ENCODE data around the gene RAB7B.
A peak's percentile ranks its signal among the peaks of the same experiment; 100 is the strongest.

Gene RAB7B

GRCh38 chr1:205939690-205940330 is 63.4 kb downstream of the RAB7B start:
- no peak for TF ChIP-seq CTCF (conservative IDR thresholded peaks at IDR 0.05; ENCODE audit: control insufficient read depth, insufficient read depth, low read depth, low read length)
- H3K4me3 ChIP-seq (ENCODE audit: control insufficient read depth, low read depth, low read length): no peak overlapping the region
- DNase-seq (ENCODE audit: low read depth): no peak

GRCh38 chr1:205938682-205939081 is 64.5 kb downstream of the RAB7B start:
- TF ChIP-seq CTCF (conservative IDR thresholded peaks at IDR 0.05; ENCODE audit: control insufficient read depth, insufficient read depth, low read depth, low read length): no peak

GRCh38 chr1:205936846-205937586 is 66.2 kb downstream of the RAB7B start:
- no peak overlapping the region for H3K4me3 ChIP-seq (ENCODE audit: control insufficient read depth, low read depth, low read length)
- DNase-seq (ENCODE audit: low read depth): peak; percentile 75
- TF ChIP-seq CTCF (conservative IDR thresholded peaks at IDR 0.05; ENCODE audit: control insufficient read depth, insufficient read depth, low read depth, low read length): no peak

More at GRCh38 chr1:205938682-205939081, 64.5 kb downstream of the RAB7B start:
- no peak overlapping the region for H3K4me3 ChIP-seq (ENCODE audit: control insufficient read depth, low read depth, low read length)
- DNase-seq (ENCODE audit: low read depth): no peak

GRCh38 chr1:205936311-205936710 is 66.9 kb downstream of the RAB7B start:
- no peak overlapping the region for H3K4me3 ChIP-seq (ENCODE audit: control insufficient read depth, low read depth, low read length)
- no peak for DNase-seq (ENCODE audit: low read depth)
- no peak for TF ChIP-seq CTCF (conservative IDR thresholded peaks at IDR 0.05; ENCODE audit: control insufficient read depth, insufficient read depth, low read depth, low read length)

GRCh38 chr1:205935869-205936268 is 67.3 kb downstream of the RAB7B start:
- no peak for DNase-seq (ENCODE audit: low read depth)
- H3K4me3 ChIP-seq (ENCODE audit: control insufficient read depth, low read depth, low read length): no peak overlapping the region
- TF ChIP-seq CTCF (conservative IDR thresholded peaks at IDR 0.05; ENCODE audit: control insufficient read depth, insufficient read depth, low read depth, low read length): no peak

GRCh38 chr1:205934788-205935187 is 68.4 kb downstream of the RAB7B start:
- no peak overlapping the region for H3K4me3 ChIP-seq (ENCODE audit: control insufficient read depth, low read depth, low read length)
- TF ChIP-seq CTCF (conservative IDR thresholded peaks at IDR 0.05; ENCODE audit: control insufficient read depth, insufficient read depth, low read depth, low read length): no peak
- no peak for DNase-seq (ENCODE audit: low read depth)

Data from fibroblast of mammary gland (primary cell).